PC-3 (cell line): ENCODE measurements around the gene THBS2.

Source experiments
- EZH2 ChIP-seq: fragments of 300-600 bp; sonication (generic); IDR thresholded peaks from one replicate; pipeline ENCODE4 v1.6.1; 2017; ENCODE audit warnings: antibody characterized with exemption, mild to moderate bottlenecking, low read length; ENCODE audit not compliant: unreplicated experiment
- EZH2phosphoT487 ChIP-seq: fragments of 300-600 bp; sonication (generic); IDR thresholded peaks from 2 replicates; pipeline ENCODE4 v1.6.1; 2018; ENCODE audit warnings: mild to moderate bottlenecking, antibody characterized with exemption, low read length, borderline replicate concordance
- TF ChIP-seq, protein P1 (sequence below): fragments of 300-600 bp; sonication (generic); conservative IDR thresholded peaks from 2 replicates; pipeline ENCODE4 v1.5.1; 2017; ENCODE audit warnings: antibody characterized with exemption, low read depth, mild to moderate bottlenecking, low read length

DNA sequence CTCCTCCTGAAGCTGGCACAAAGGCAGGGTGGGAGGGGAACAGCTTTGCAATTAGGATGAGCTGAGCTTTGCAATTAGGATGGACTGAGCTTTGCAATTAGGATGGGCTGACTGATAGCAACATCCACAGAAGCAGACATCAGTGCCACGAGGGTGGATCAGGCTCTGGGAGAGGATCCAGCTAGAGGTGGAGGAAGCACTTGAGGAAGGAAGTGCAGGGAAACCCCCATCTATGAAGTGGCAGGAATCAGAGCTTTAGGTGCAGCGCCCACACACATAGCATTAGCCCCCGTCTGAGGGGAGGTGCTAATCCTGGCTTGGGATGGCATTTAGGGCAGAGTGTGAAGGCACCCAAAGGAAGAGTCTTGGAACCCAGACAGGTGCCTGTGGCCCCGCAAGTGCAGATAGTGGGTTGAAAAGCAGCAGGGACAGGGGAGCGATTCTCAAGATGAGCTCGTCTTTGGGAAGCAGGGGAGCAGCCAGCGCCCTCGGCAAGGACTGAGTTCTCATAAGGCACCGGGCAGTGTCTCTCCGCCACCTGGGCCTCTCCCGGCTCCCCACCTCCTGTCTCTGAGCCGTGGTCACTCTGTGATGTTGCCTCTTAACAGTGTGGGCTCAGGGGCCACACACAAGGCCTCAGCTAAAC is 12.0 kb upstream of the THBS2 start:
- no peak for TF ChIP-seq EZH2phosphoT487
- no peak for TF ChIP-seq EZH2
- TF ChIP-seq, protein P1, sequence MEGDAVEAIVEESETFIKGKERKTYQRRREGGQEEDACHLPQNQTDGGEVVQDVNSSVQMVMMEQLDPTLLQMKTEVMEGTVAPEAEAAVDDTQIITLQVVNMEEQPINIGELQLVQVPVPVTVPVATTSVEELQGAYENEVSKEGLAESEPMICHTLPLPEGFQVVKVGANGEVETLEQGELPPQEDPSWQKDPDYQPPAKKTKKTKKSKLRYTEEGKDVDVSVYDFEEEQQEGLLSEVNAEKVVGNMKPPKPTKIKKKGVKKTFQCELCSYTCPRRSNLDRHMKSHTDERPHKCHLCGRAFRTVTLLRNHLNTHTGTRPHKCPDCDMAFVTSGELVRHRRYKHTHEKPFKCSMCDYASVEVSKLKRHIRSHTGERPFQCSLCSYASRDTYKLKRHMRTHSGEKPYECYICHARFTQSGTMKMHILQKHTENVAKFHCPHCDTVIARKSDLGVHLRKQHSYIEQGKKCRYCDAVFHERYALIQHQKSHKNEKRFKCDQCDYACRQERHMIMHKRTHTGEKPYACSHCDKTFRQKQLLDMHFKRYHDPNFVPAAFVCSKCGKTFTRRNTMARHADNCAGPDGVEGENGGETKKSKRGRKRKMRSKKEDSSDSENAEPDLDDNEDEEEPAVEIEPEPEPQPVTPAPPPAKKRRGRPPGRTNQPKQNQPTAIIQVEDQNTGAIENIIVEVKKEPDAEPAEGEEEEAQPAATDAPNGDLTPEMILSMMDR = no peak
